ENCODE data around the gene SMYD1. TPM values are rescaled to one million over a fixed set of nuclear protein-coding genes. Genes with fewer than 3 reads are reported as not detected.

SMYD1 gene
- total and polyA plus RNA-seq, 2 donors (not counting 3 experiments of a cell fraction or from before 2014, with no cell fraction given): not detected

DNA sequence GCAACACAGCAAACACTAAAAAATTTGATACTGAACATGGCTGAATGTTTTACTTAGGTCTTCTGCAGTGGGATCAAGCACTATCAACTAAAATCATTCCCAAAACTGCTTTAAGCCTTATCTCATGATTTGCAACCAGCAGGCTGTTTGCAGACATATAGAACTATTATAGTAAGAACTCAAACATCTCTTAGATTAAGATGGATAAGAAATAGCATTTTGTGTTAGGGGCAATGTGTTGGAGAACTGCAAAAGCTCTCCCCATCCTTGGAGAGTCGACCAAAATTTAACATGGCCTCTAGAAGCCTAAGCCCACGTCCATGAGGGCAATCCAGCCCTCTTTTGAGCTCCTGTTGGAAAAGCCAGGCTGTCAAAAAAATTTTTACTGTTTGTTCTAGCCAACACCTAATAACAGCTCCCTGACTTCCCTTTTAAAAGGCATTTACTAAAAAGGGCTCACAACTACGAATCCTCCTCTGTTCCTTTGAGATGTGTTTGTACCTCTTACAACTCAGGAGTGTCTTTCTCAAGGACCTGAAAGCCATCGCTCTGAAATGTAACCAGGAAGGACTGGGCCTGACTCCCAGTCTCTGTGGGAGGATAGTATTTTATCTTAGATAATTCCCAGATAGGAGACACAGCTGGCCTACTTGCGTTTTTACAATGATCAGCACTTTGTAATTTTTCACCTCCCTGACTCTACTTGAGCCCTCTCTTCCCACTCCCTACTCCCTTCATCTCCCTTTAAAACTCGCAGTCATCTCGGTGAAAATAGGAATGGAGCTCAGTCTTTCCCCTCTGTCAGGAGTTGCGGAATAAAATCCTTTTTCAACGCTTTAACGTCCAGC lies 13.5 kb upstream of the SMYD1 start:
- H2AFZ ChIP-seq (ENCODE audit: low read depth, low read length): peak overlapping the region; percentile 82
- peak overlapping the region; percentile 91 for H3K27ac ChIP-seq (ENCODE audit: insufficient read depth, low read depth, low read length)
- intact Hi-C loops (cut with micrococcal nuclease): no loop called here
- dilution Hi-C loops (cut with MboI; ENCODE audit: extremely low pct_ligation_motif_present, low sequenced_read_pairs): no loop called here
- no peaks in the 10 kb centered on the region for H3K9me3 ChIP-seq (replicated peaks; ENCODE audit: control insufficient read depth, insufficient read depth, low read length)
- peaks cover 22% of the 10 kb centered on the region for H3K4me1 ChIP-seq (ENCODE audit: control insufficient read depth, extremely low read depth, insufficient read depth, low read length)
- H3K79me2 ChIP-seq (ENCODE audit: control insufficient read depth, insufficient read depth, low read length): peaks cover 30% of the 10 kb centered on the region
- H3K4me3 ChIP-seq (replicated peaks in 1 of 3; ENCODE audit: insufficient read depth in 1 of 3, low read depth in 1 of 3, low read length in 3 of 3): peak overlapping the region; percentile 51 to 89 (median 69)
- no peaks in the 10 kb centered on the region for H3K9me1 ChIP-seq (replicated peaks; ENCODE audit: control insufficient read depth, extremely low read depth, insufficient read depth, low read length)
- BruUV-seq (replicated peaks): TSS peak; percentile 23
- TF ChIP-seq GATA2 (IDR thresholded peaks at IDR 0.05; ENCODE audit: insufficient read depth, insufficient read length, low read depth, low read length) (no peak), FOS (IDR thresholded peaks at IDR 0.05; ENCODE audit: borderline replicate concordance, insufficient read depth, low read length) (no peak), JUN (IDR thresholded peaks at IDR 0.05; ENCODE audit: borderline replicate concordance, insufficient read depth, insufficient read length, low read depth) (no peak), POLR2AphosphoS5 (IDR thresholded peaks at IDR 0.05; ENCODE audit: insufficient read depth, low read depth, low read length) (no peak), MYC (IDR thresholded peaks at IDR 0.05; ENCODE audit: low read depth, low read length) (no peak), POLR2A (IDR thresholded peaks at IDR 0.05; ENCODE audit: low read depth, low read length) (no peak), EZH2 (IDR thresholded peaks at IDR 0.05; ENCODE audit: borderline replicate concordance, low read depth, low read length, severe bottlenecking) (no peak)
- TF ChIP-seq, protein P1, sequence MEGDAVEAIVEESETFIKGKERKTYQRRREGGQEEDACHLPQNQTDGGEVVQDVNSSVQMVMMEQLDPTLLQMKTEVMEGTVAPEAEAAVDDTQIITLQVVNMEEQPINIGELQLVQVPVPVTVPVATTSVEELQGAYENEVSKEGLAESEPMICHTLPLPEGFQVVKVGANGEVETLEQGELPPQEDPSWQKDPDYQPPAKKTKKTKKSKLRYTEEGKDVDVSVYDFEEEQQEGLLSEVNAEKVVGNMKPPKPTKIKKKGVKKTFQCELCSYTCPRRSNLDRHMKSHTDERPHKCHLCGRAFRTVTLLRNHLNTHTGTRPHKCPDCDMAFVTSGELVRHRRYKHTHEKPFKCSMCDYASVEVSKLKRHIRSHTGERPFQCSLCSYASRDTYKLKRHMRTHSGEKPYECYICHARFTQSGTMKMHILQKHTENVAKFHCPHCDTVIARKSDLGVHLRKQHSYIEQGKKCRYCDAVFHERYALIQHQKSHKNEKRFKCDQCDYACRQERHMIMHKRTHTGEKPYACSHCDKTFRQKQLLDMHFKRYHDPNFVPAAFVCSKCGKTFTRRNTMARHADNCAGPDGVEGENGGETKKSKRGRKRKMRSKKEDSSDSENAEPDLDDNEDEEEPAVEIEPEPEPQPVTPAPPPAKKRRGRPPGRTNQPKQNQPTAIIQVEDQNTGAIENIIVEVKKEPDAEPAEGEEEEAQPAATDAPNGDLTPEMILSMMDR (IDR thresholded peaks at IDR 0.05; ENCODE audit: extremely low read depth in 1 of 2, insufficient read depth in 1 of 2, low read depth in 1 of 2, low read length in 2 of 2): no peak
- FAIRE-seq (peak; percentile 24), DNase-seq (ENCODE audit: low read depth, low spot score) (no peak)
- no peaks in the 10 kb centered on the region for H3K27me3 ChIP-seq (ENCODE audit: control insufficient read depth in 2 of 2, insufficient read depth in 2 of 2, low read length in 2 of 2)
- ChIA-PET CTCF (interaction anchor here (1.0 to 1.1 kb wide), 2 partner anchors 13 to 106 kb away, joined by 4 to 5 read pairs; no protein-coding TSS in a partner anchor), POLR2A (no interaction called here)
- H3K36me3 ChIP-seq (ENCODE audit: control insufficient read depth in 2 of 2, extremely low read depth in 1 of 2, insufficient read depth in 2 of 2, low read length in 2 of 2): no peaks in the 10 kb centered on the region
- peak overlapping the region; percentile 99 for H3K4me2 ChIP-seq (ENCODE audit: insufficient read depth, low read length)
- peak overlapping the region; percentile 98 for H3K9ac ChIP-seq (replicated peaks; ENCODE audit: extremely low read depth, insufficient read depth, low read length)
- H4K20me1 ChIP-seq (replicated peaks; ENCODE audit: control insufficient read depth, extremely low read depth, insufficient read depth, low read length): no peaks in the 10 kb centered on the region
